ENCODE data around the gene HNMT. TPM values are rescaled to one million over a fixed set of nuclear protein-coding genes. Genes with fewer than 3 reads are reported as not detected.
"Not testable (repeated sequence)": the region's sequence is repeated elsewhere in the genome, so short reads cannot be mapped to it uniquely, and the experiment has no call there.

Gene HNMT
- total RNA-seq, 1 experiment from 2014 or later, result 14.1 TPM

- Histone ChIP-seq H3K27me3 (ENCODE audit: control insufficient read depth, insufficient read depth, low read length) (no peaks in the 10 kb centered on the region), H3K4me3 (ENCODE audit: insufficient read depth, low read depth, low read length) (no peak overlapping the region), H3K36me3 (replicated peaks; ENCODE audit: control insufficient read depth, insufficient read depth, low read length) (no peaks in the 10 kb centered on the region)
- DNase-seq, result no peak
These were observed 8.7 kb upstream of the HNMT start for GRCh38 chr2:137955536-137955935.

GRCh38 chr2:137957033-137957432 is 7.2 kb upstream of the HNMT start:
- Histone ChIP-seq H3K4me3 (ENCODE audit: insufficient read depth, low read depth, low read length) (no peak overlapping the region), H3K36me3 (replicated peaks; ENCODE audit: control insufficient read depth, insufficient read depth, low read length) (no peaks in the 10 kb centered on the region), H3K27me3 (ENCODE audit: control insufficient read depth, insufficient read depth, low read length) (no peaks in the 10 kb centered on the region)
- no peak for DNase-seq

GRCh38 chr2:137959166-137959565 is 5.1 kb upstream of the HNMT start:
- Histone ChIP-seq H3K36me3 (replicated peaks; ENCODE audit: control insufficient read depth, insufficient read depth, low read length) (no peaks in the 10 kb centered on the region), H3K4me3 (ENCODE audit: insufficient read depth, low read depth, low read length) (no peak overlapping the region), H3K27me3 (ENCODE audit: control insufficient read depth, insufficient read depth, low read length) (no peaks in the 10 kb centered on the region)
- DNase-seq, result no peak

GRCh38 chr2:137960223-137960622 is 4.0 kb upstream of the HNMT start:
- DNase-seq, result no peak
- Histone ChIP-seq H3K4me3 (ENCODE audit: insufficient read depth, low read depth, low read length) (no peak overlapping the region), H3K36me3 (replicated peaks; ENCODE audit: control insufficient read depth, insufficient read depth, low read length) (no peaks in the 10 kb centered on the region), H3K27me3 (ENCODE audit: control insufficient read depth, insufficient read depth, low read length) (no peaks in the 10 kb centered on the region)

GRCh38 chr2:137961602-137962001 is 2.7 kb upstream of the HNMT start:
- Histone ChIP-seq H3K36me3 (replicated peaks; ENCODE audit: control insufficient read depth, insufficient read depth, low read length) (no peaks in the 10 kb centered on the region), H3K4me3 (ENCODE audit: insufficient read depth, low read depth, low read length) (no peak overlapping the region), H3K27me3 (ENCODE audit: control insufficient read depth, insufficient read depth, low read length) (no peaks in the 10 kb centered on the region)
- no peak for DNase-seq

- Histone ChIP-seq H3K27me3 (ENCODE audit: control insufficient read depth, insufficient read depth, low read length) (no peaks in the 10 kb centered on the region), H3K36me3 (replicated peaks; ENCODE audit: control insufficient read depth, insufficient read depth, low read length) (no peaks in the 10 kb centered on the region), H3K4me3 (ENCODE audit: insufficient read depth, low read depth, low read length) (no peak overlapping the region)
- DNase-seq, result no peak
These were observed 673 bp upstream of the HNMT start for GRCh38 chr2:137963535-137964065.

GRCh38 chr2:137964859-137965459 is 686 bp downstream of the HNMT start:
- Histone ChIP-seq H3K36me3 (replicated peaks; ENCODE audit: control insufficient read depth, insufficient read depth, low read length) (no peaks in the 10 kb centered on the region), H3K27me3 (ENCODE audit: control insufficient read depth, insufficient read depth, low read length) (no peaks in the 10 kb centered on the region), H3K4me3 (ENCODE audit: insufficient read depth, low read depth, low read length) (peak overlapping the region; percentile 28)
- no peak for DNase-seq

GRCh38 chr2:137966043-137966442 is 1.8 kb downstream of the HNMT start:
- Histone ChIP-seq H3K4me3 (ENCODE audit: insufficient read depth, low read depth, low read length) (no peak overlapping the region), H3K27me3 (ENCODE audit: control insufficient read depth, insufficient read depth, low read length) (no peaks in the 10 kb centered on the region), H3K36me3 (replicated peaks; ENCODE audit: control insufficient read depth, insufficient read depth, low read length) (no peaks in the 10 kb centered on the region)
- no peak for DNase-seq

GRCh38 chr2:137967042-137967441 is 2.8 kb downstream of the HNMT start:
- no peaks in the 10 kb centered on the region for H3K36me3 ChIP-seq (replicated peaks; ENCODE audit: control insufficient read depth, insufficient read depth, low read length)
- H3K27me3 ChIP-seq (ENCODE audit: control insufficient read depth, insufficient read depth, low read length), result no peaks in the 10 kb centered on the region
- no peak overlapping the region for H3K4me3 ChIP-seq (ENCODE audit: insufficient read depth, low read depth, low read length)
- no peak for DNase-seq

- DNase-seq, result no peak
- H3K4me3 ChIP-seq (ENCODE audit: insufficient read depth, low read depth, low read length), result no peak overlapping the region
- H3K36me3 ChIP-seq (replicated peaks; ENCODE audit: control insufficient read depth, insufficient read depth, low read length), result no peaks in the 10 kb centered on the region
- H3K27me3 ChIP-seq (ENCODE audit: control insufficient read depth, insufficient read depth, low read length), result no peaks in the 10 kb centered on the region
These were observed 4.5 kb downstream of the HNMT start for GRCh38 chr2:137968477-137969417.

GRCh38 chr2:137969418-137969765 is 5.1 kb downstream of the HNMT start:
- Histone ChIP-seq H3K36me3 (replicated peaks; ENCODE audit: control insufficient read depth, insufficient read depth, low read length) (no peaks in the 10 kb centered on the region), H3K4me3 (ENCODE audit: insufficient read depth, low read depth, low read length) (no peak overlapping the region), H3K27me3 (ENCODE audit: control insufficient read depth, insufficient read depth, low read length) (no peaks in the 10 kb centered on the region)
- no peak for DNase-seq

GRCh38 chr2:137969876-137970275 is 5.6 kb downstream of the HNMT start:
- H3K4me3 ChIP-seq (ENCODE audit: insufficient read depth, low read depth, low read length), result no peak overlapping the region
- H3K27me3 ChIP-seq (ENCODE audit: control insufficient read depth, insufficient read depth, low read length), result no peaks in the 10 kb centered on the region
- no peak for DNase-seq
- no peaks in the 10 kb centered on the region for H3K36me3 ChIP-seq (replicated peaks; ENCODE audit: control insufficient read depth, insufficient read depth, low read length)

- H3K4me3 ChIP-seq (ENCODE audit: insufficient read depth, low read depth, low read length); DNase-seq: not testable (repeated sequence)
These were observed 7.0 kb downstream of the HNMT start for GRCh38 chr2:137971259-137971658.

GRCh38 chr2:137973280-137973679 is 9.0 kb downstream of the HNMT start:
- Histone ChIP-seq H3K4me3 (ENCODE audit: insufficient read depth, low read depth, low read length) (no peak overlapping the region), H3K27me3 (ENCODE audit: control insufficient read depth, insufficient read depth, low read length) (no peaks in the 10 kb centered on the region), H3K36me3 (replicated peaks; ENCODE audit: control insufficient read depth, insufficient read depth, low read length) (no peaks in the 10 kb centered on the region)
- no peak for DNase-seq

More at GRCh38 chr2:137971259-137971658, 7.0 kb downstream of the HNMT start:
- not testable (repeated sequence) for H3K27me3 ChIP-seq (ENCODE audit: control insufficient read depth, insufficient read depth, low read length); H3K36me3 ChIP-seq (replicated peaks; ENCODE audit: control insufficient read depth, insufficient read depth, low read length)
